ENCODE measurements around the gene UBE2D3.

Gene UBE2D3

DNA sequence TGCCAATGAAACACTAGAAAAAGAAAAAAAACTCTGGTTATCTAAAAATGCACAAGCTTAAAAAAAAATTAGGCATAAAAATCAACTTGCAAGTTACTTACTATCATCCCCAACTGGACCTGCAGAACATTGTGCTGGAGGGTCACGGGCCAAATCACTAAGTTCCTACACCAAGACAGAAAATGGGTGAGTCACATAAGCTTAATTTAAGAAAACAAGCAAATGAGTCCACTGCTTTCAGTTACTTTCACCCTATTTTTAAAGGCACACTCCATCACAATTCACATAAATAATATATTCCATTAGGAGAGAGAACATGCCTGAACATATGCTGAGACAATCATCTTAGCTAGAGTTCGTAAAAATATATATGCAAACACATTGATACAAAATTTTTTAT, 17.7 kb downstream of the UBE2D3 start:
- Histone ChIP-seq H3K36me3 (replicated peaks; ENCODE audit: insufficient read depth, low read length) (peaks cover 44% of the 10 kb centered on the region; the same call in 1 of the 2 replicates), H2AFZ (ENCODE audit: low read length) (no peak overlapping the region)

DNA sequence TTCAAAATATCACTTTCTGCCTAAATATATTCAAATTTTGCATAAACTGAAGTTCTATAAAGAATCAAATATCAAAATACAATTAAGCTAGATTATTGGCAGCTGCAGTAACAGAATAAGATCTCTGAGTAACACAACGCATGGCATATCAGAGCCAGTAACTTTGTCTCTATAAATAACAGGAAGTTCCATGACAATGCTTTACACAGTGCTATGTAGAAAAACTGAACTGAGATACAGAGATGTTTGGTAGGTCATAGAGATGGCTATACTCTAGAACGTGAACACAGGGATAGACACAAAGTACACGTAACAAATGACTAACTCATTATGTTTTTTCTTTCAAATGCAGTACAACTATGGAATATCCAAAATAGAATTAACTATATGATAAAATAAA, 18.2 kb downstream of the UBE2D3 start:
- peaks cover 100% of the 10 kb centered on the region for H3K79me2 ChIP-seq (ENCODE audit: low read length)
- TF ChIP-seq EZH2phosphoT487 (IDR thresholded peaks at IDR 0.05; ENCODE audit: low read length), result no peak
- TF ChIP-seq, protein P1, sequence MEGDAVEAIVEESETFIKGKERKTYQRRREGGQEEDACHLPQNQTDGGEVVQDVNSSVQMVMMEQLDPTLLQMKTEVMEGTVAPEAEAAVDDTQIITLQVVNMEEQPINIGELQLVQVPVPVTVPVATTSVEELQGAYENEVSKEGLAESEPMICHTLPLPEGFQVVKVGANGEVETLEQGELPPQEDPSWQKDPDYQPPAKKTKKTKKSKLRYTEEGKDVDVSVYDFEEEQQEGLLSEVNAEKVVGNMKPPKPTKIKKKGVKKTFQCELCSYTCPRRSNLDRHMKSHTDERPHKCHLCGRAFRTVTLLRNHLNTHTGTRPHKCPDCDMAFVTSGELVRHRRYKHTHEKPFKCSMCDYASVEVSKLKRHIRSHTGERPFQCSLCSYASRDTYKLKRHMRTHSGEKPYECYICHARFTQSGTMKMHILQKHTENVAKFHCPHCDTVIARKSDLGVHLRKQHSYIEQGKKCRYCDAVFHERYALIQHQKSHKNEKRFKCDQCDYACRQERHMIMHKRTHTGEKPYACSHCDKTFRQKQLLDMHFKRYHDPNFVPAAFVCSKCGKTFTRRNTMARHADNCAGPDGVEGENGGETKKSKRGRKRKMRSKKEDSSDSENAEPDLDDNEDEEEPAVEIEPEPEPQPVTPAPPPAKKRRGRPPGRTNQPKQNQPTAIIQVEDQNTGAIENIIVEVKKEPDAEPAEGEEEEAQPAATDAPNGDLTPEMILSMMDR (IDR thresholded peaks at IDR 0.05; ENCODE audit: low read length), result no peak
- no peak for TF ChIP-seq EZH2 (optimal IDR thresholded peaks at IDR 0.05; ENCODE audit: low read depth, low read length)
- no peak for DNase-seq
- no peak overlapping the region for H3K4me3 ChIP-seq (ENCODE audit: low read length)
- H2AFZ ChIP-seq (ENCODE audit: low read length), result no peak overlapping the region
- no peaks in the 10 kb centered on the region for H3K4me1 ChIP-seq (ENCODE audit: low read length)
- H3K9me2 ChIP-seq (replicated peaks; ENCODE audit: insufficient read depth, low read length), result no peaks in the 10 kb centered on the region
- H3F3A ChIP-seq (ENCODE audit: insufficient read depth, low read length), result no peaks in the 10 kb centered on the region
- H3K27me3 ChIP-seq (replicated peaks; ENCODE audit: insufficient read depth, low read length), result no peaks in the 10 kb centered on the region
- no peak overlapping the region for H3K27ac ChIP-seq (ENCODE audit: low read length)
- H3K9ac ChIP-seq (ENCODE audit: low read length), result no peak overlapping the region
- peaks cover 44% of the 10 kb centered on the region; the same call in 1 of the 2 replicates for H3K36me3 ChIP-seq (replicated peaks; ENCODE audit: insufficient read depth, low read length)
- no peaks in the 10 kb centered on the region for H3K9me3 ChIP-seq (replicated peaks; ENCODE audit: insufficient read depth, low read length)
- H4K20me1 ChIP-seq (ENCODE audit: insufficient read depth, low read length), result peaks cover 79% of the 10 kb centered on the region
- H3K4me2 ChIP-seq (ENCODE audit: low read depth, low read length), result no peak overlapping the region

More for the DNA sequence above, 17.7 kb downstream of the UBE2D3 start:
- no peak for DNase-seq
- Histone ChIP-seq H3K27me3 (replicated peaks; ENCODE audit: insufficient read depth, low read length) (no peaks in the 10 kb centered on the region), H3K79me2 (ENCODE audit: low read length) (peaks cover 100% of the 10 kb centered on the region), H3K4me1 (ENCODE audit: low read length) (no peaks in the 10 kb centered on the region), H4K20me1 (ENCODE audit: insufficient read depth, low read length) (peaks cover 84% of the 10 kb centered on the region), H3F3A (ENCODE audit: insufficient read depth, low read length) (no peaks in the 10 kb centered on the region), H3K27ac (ENCODE audit: low read length) (no peak overlapping the region), H3K4me2 (ENCODE audit: low read depth, low read length) (no peak overlapping the region), H3K9me2 (replicated peaks; ENCODE audit: insufficient read depth, low read length) (no peaks in the 10 kb centered on the region), H3K4me3 (ENCODE audit: low read length) (no peak overlapping the region), H3K9me3 (replicated peaks; ENCODE audit: insufficient read depth, low read length) (no peaks in the 10 kb centered on the region), H3K9ac (ENCODE audit: low read length) (no peak overlapping the region)
- TF ChIP-seq EZH2 (optimal IDR thresholded peaks at IDR 0.05; ENCODE audit: low read depth, low read length) (no peak), EZH2phosphoT487 (IDR thresholded peaks at IDR 0.05; ENCODE audit: low read length) (no peak)
- TF ChIP-seq, protein P1 (IDR thresholded peaks at IDR 0.05; ENCODE audit: low read length), result no peak

DNA sequence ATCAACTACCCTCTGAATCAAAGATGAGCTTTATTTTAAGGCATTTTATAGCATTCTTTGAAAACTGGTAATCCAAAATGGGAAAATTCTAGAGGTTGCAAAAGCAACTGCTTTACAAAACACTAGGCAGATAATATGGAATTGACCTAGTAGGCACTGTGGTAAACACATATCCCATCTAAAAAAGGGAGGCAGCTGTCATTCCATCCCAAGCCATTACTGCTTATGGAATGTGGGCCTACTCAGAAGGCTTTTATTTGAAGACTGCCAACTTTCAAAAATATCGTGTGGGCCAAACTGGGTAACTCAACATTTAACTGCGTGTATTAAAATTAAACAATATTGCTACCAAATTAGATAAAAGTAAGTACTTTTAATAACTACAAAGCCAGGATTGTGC, 19.3 kb downstream of the UBE2D3 start:
- H4K20me1 ChIP-seq (ENCODE audit: insufficient read depth, low read length), result peaks cover 67% of the 10 kb centered on the region
- H2AFZ ChIP-seq (ENCODE audit: low read length), result no peak overlapping the region
- no peaks in the 10 kb centered on the region for H3K27me3 ChIP-seq (replicated peaks; ENCODE audit: insufficient read depth, low read length)
- no peak overlapping the region for H3K4me3 ChIP-seq (ENCODE audit: low read length)
- no peaks in the 10 kb centered on the region for H3K4me1 ChIP-seq (ENCODE audit: low read length)
- peaks cover 44% of the 10 kb centered on the region; the same call in 1 of the 2 replicates for H3K36me3 ChIP-seq (replicated peaks; ENCODE audit: insufficient read depth, low read length)
- H3K9me2 ChIP-seq (replicated peaks; ENCODE audit: insufficient read depth, low read length), result no peaks in the 10 kb centered on the region
- no peaks in the 10 kb centered on the region for H3F3A ChIP-seq (ENCODE audit: insufficient read depth, low read length)
- no peak for DNase-seq
- H3K79me2 ChIP-seq (ENCODE audit: low read length), result peaks cover 100% of the 10 kb centered on the region
- H3K9ac ChIP-seq (ENCODE audit: low read length), result no peak overlapping the region
- no peak overlapping the region for H3K4me2 ChIP-seq (ENCODE audit: low read depth, low read length)
- no peaks in the 10 kb centered on the region for H3K9me3 ChIP-seq (replicated peaks; ENCODE audit: insufficient read depth, low read length)
- H3K27ac ChIP-seq (ENCODE audit: low read length), result no peak overlapping the region
- TF ChIP-seq, protein P1 (IDR thresholded peaks at IDR 0.05; ENCODE audit: low read length), result no peak
- TF ChIP-seq EZH2 (optimal IDR thresholded peaks at IDR 0.05; ENCODE audit: low read depth, low read length), result no peak
- no peak for TF ChIP-seq EZH2phosphoT487 (IDR thresholded peaks at IDR 0.05; ENCODE audit: low read length)
